K562 (cell line): Measurements from ENCODE around the gene UVRAG. TPM values are rescaled to one million over a fixed set of nuclear protein-coding genes. Genes with fewer than 3 reads are reported as not detected.
A peak's percentile ranks its signal among the peaks of the same experiment; 100 is the strongest.

Source experiments
- ATAC-seq: fragments of 200-7000 bp; cut with Tn5 transposase; 3 replicates; pipeline ENCODE4 v1.9.1; 2020; ENCODE audit warnings: moderate library complexity
- BruUV-seq: library from RNA; stranded (reverse); fragments of 400-500 nt; replicated peaks from 2 replicates; lab custom pipeline; 2021; lab: Mats Ljungman, UMichigan
- CTCF ChIA-PET: fragments of 300-600 bp; formaldehyde crosslinking; extraction: SDS; loops from one replicate; lab custom pipeline; 2021; ENCODE audit warnings: low intra/inter-chr PET ratio; lab: Yijun Ruan, JAX
- POLR2A ChIA-PET: fragments of 300-600, 350-650 bp; sonication (Branson Sonifier 250); formaldehyde crosslinking; extraction: SDS; loops from one replicate; lab custom pipeline; 2021; ENCODE audit warnings: antibody characterized with exemption, inconsistent platforms; lab: Yijun Ruan, JAX
- DNase-seq, 4 experiments: peaks; one replicate each; pipeline versions ENCODE4 v3.0.0 to v3.0.0-alpha.2; 2011 to 2018; ENCODE audit warnings: low spot score in 3 of 4, mixed read lengths in 3 of 4; ENCODE audit errors: extremely low read depth in 1 of 4
- FAIRE-seq: peaks from 2 replicates; lab custom pipeline; 2011; peaks lifted over from hg19 to GRCh38; lab: Jason Lieb, UNC
- H2AFZ ChIP-seq: 2 replicates; pipeline ENCODE4 v1.6.0; 2011; ENCODE audit warnings: low read depth, low read length, control low read depth, inconsistent platforms
- H3K27ac ChIP-seq: fragments of 200-600 bp; 3 replicates; pipeline ENCODE4 v1.8.0; 2011; ENCODE audit warnings: low read depth, mild to moderate bottlenecking, control low read depth, inconsistent platforms, low read length, moderate library complexity, mixed read lengths; ENCODE audit errors: extremely low read depth
- H3K27me3 ChIP-seq, 2 experiments: fragments of 300-600 bp in 1 of 2; 2 replicates in 1 of 2; 3 replicates in 1 of 2; pipeline versions ENCODE4 v1.6.0 to v1.8.0; 2011; ENCODE audit warnings: inconsistent platforms in 2 of 2, low read length in 2 of 2, mild to moderate bottlenecking in 1 of 2, mixed read lengths in 1 of 2, moderate library complexity in 1 of 2; ENCODE audit not compliant: control insufficient read depth in 2 of 2, insufficient read depth in 2 of 2
- H3K36me3 ChIP-seq: fragments of 300-600 bp; 3 replicates; pipeline ENCODE4 v1.8.0; 2011; ENCODE audit warnings: mild to moderate bottlenecking, low read length, inconsistent platforms; ENCODE audit not compliant: control insufficient read depth, insufficient read depth
- H3K4me1 ChIP-seq, 2 experiments: fragments of 200-600 bp in 1 of 2; replicated peaks in 1 of 2; 2 replicates in 1 of 2; 3 replicates in 1 of 2; pipeline versions ENCODE4 v1.5.1 to v1.8.0; 2011; ENCODE audit warnings: inconsistent platforms in 2 of 2, low read length in 2 of 2, mild to moderate bottlenecking in 1 of 2, mixed read lengths in 1 of 2, moderate library complexity in 1 of 2; ENCODE audit not compliant: control insufficient read depth in 2 of 2, insufficient read depth in 2 of 2
- H3K4me2 ChIP-seq: 2 replicates; pipeline ENCODE4 v1.6.1; 2011; ENCODE audit warnings: low read length, control low read depth, inconsistent platforms, mixed read lengths; ENCODE audit not compliant: insufficient read depth
- H3K4me3 ChIP-seq: fragments of 200-600 bp; sonication (generic), shearing (Covaris generic); 2 replicates; pipeline ENCODE4 v1.5.1; 2016; ENCODE audit warnings: control low read depth, inconsistent platforms
- H3K79me2 ChIP-seq: fragments of 200-600 bp; 3 replicates; pipeline ENCODE4 v1.8.0; 2011; ENCODE audit warnings: low read length, inconsistent platforms; ENCODE audit not compliant: control insufficient read depth, insufficient read depth
- H3K9ac ChIP-seq, 2 experiments: 2 replicates each; pipeline versions ENCODE4 v1.6.0 to v1.6.1; 2011; ENCODE audit warnings: low read depth in 2 of 2, low read length in 2 of 2, control low read depth in 1 of 2, inconsistent platforms in 1 of 2, mild to moderate bottlenecking in 1 of 2, mixed read lengths in 1 of 2; ENCODE audit not compliant: insufficient read depth in 1 of 2
- H3K9me1 ChIP-seq: one replicate; pipeline ENCODE4 v1.6.0; 2011; ENCODE audit warnings: inconsistent platforms, mild to moderate bottlenecking, low read length, moderate library complexity; ENCODE audit not compliant: control insufficient read depth, insufficient read depth
- H3K9me3 ChIP-seq: replicated peaks from 2 replicates; pipeline ENCODE4 v1.5.1; 2011; ENCODE audit warnings: low read depth, low read length, inconsistent platforms; ENCODE audit not compliant: control insufficient read depth, insufficient read depth
- H4K20me1 ChIP-seq: replicated peaks from 2 replicates; pipeline ENCODE4 v1.6.1; 2011; ENCODE audit warnings: low read length, inconsistent platforms, mixed read lengths; ENCODE audit not compliant: control insufficient read depth, insufficient read depth
- CREB5 ChIP-seq: fragments of 250-450 bp; sonication (Bioruptor Pico); IDR thresholded peaks from 2 replicates; pipeline ENCODE4 v1.5.0; 2020; ENCODE audit warnings: mild to moderate bottlenecking
- FOXK2 ChIP-seq, 2 experiments: fragments of 450-650 bp; IDR thresholded peaks in 1 of 2; conservative IDR thresholded peaks in 1 of 2; 2 replicates each; pipeline ENCODE4 v1.6.1; 2016; ENCODE audit warnings: low read depth in 2 of 2, mild to moderate bottlenecking in 1 of 2
- KDM2B ChIP-seq: fragments of 250-450 bp; sonication (Bioruptor Pico); IDR thresholded peaks from 2 replicates; pipeline ENCODE4 v1.8.0; 2021; ENCODE audit warnings: mild to moderate bottlenecking, moderate library complexity
- NFIC ChIP-seq: fragments of 450-650 bp; IDR thresholded peaks from 2 replicates; pipeline ENCODE4 v1.6.1; 2017; ENCODE audit warnings: mild to moderate bottlenecking, inconsistent platforms
- RAD21 ChIP-seq, 2 experiments: fragments of 250-450 bp in 1 of 2; fragments of 450-650 bp in 1 of 2; sonication (Bioruptor Pico) in 1 of 2; formaldehyde crosslinking in 1 of 2; IDR thresholded peaks in 1 of 2; conservative IDR thresholded peaks in 1 of 2; 2 replicates each; pipeline versions ENCODE4 v1.4.0 to v1.8.0; 2020 to 2022; ENCODE audit warnings: mild to moderate bottlenecking in 2 of 2, moderate library complexity in 1 of 2
- TCFL5 ChIP-seq: fragments of 250-450 bp; sonication (Bioruptor Pico); conservative IDR thresholded peaks from 2 replicates; pipeline ENCODE4 v1.6.1; 2021; ENCODE audit warnings: mild to moderate bottlenecking, moderate library complexity, matching md5 sums
- YY1 ChIP-seq, 3 experiments: IDR thresholded peaks; 2 replicates each; pipeline ENCODE4 v1.6.1; 2011; ENCODE audit warnings: low read length in 2 of 3, mild to moderate bottlenecking in 2 of 3, moderate library complexity in 2 of 3, borderline replicate concordance in 1 of 3, control low read depth in 1 of 3, low read depth in 1 of 3; ENCODE audit not compliant: insufficient read depth in 3 of 3, insufficient replicate concordance in 2 of 3, control insufficient read depth in 1 of 3, insufficient read length in 1 of 3; ENCODE audit errors: extremely low read depth in 1 of 3
- ZNF146 ChIP-seq: IDR thresholded peaks from one replicate; pipeline ENCODE4 v1.6.1; 2018; ENCODE audit warnings: missing compliant biosample characterization; ENCODE audit not compliant: unreplicated experiment
- ZNF274 ChIP-seq: IDR thresholded peaks from 2 replicates; pipeline ENCODE4 v1.6.1; 2011; ENCODE audit warnings: low read depth, mild to moderate bottlenecking, low read length, moderate library complexity, borderline replicate concordance
- ZNF280B ChIP-seq: fragments of 250-450 bp; sonication (Bioruptor Pico); IDR thresholded peaks from 2 replicates; pipeline ENCODE4 v1.5.1; 2021; ENCODE audit warnings: mild to moderate bottlenecking
- ZNF354B ChIP-seq: fragments of 250-450 bp; sonication (Bioruptor Pico); IDR thresholded peaks from 2 replicates; pipeline ENCODE4 v1.4.0; 2020
- WGBS: fragments of 100-300 bp; shearing (Covaris generic); methylation state at CpG from one replicate; pipeline ENCODE4 v1.1.6; 2016; ENCODE audit warnings: low coverage, mixed read lengths; ENCODE audit not compliant: insufficient coverage; ENCODE audit errors: missing lambda C conversion rate; 5-methylcytosine and 5-hydroxymethylcytosine counted together
- in situ Hi-C: fragments of 300-500 bp; cut with MboI; formaldehyde crosslinking; loops from 4 replicates; pipeline ENCODE4 v1.15.0; 2018; ENCODE audit warnings: inconsistent platforms, mixed read lengths
- intact Hi-C: fragments of 100-400 bp; cut with micrococcal nuclease; formaldehyde crosslinking; loops from 2 replicates; pipeline ENCODE4 v1.14.2; 2022
- polyA plus RNA-seq, 8 experiments: library from polyadenylated mRNA; depleted of rRNA in 4 of 8; stranded (reverse) in 5 of 8; unstranded in 3 of 8; fragments of >200 nt; fragmentation: Nextera tagmentation in 2 of 8; fragmentation: Illumina TruSeq in 1 of 8; extraction: Ambion mirVana in 2 of 8; extraction: Trizol in 1 of 8; gene quantifications; 2 replicates each; pipeline versions ENCODE4 v1.2.1 to v1.2.3, GENCODE V29; 2011 to 2014; ENCODE audit warnings: inconsistent platforms in 1 of 8, missing spikeins in 1 of 8
- total RNA-seq, 7 experiments: library from RNA; depleted of rRNA in 6 of 7; stranded (reverse); fragments of >200 nt in 6 of 7; fragmentation: Illumina TruSeq in 2 of 7; extraction: Trizol in 2 of 7; gene quantifications; 2 replicates each; pipeline versions ENCODE4 v1.2.1 to v1.2.3, GENCODE V29; 2011 to 2021; ENCODE audit warnings: low replicate concordance in 1 of 7
- TF ChIP-seq, protein P1 (sequence below), 3 experiments: IDR thresholded peaks in 2 of 3; conservative IDR thresholded peaks in 1 of 3; 2 replicates each; pipeline ENCODE4 v1.5.1; 2011 to 2012; ENCODE audit warnings: low read length in 3 of 3, mild to moderate bottlenecking in 3 of 3, control low read depth in 2 of 3, improper control_type of control experiment in 1 of 3, inconsistent platforms in 1 of 3, low read depth in 1 of 3, mixed read lengths in 1 of 3, moderate library complexity in 1 of 3; ENCODE audit not compliant: insufficient read depth in 2 of 3
- TF ChIP-seq, protein P2 (sequence below): fragments of 450-650 bp; IDR thresholded peaks from 2 replicates; pipeline ENCODE4 v1.6.1; 2016; ENCODE audit warnings: mild to moderate bottlenecking

Gene UVRAG
- total and polyA plus RNA-seq, 9 of the 15 experiments (the other 6 are each of a cell fraction or from before 2014, with no cell fraction given) = 3.1 to 17.8 (median 12.4) TPM

DNA sequence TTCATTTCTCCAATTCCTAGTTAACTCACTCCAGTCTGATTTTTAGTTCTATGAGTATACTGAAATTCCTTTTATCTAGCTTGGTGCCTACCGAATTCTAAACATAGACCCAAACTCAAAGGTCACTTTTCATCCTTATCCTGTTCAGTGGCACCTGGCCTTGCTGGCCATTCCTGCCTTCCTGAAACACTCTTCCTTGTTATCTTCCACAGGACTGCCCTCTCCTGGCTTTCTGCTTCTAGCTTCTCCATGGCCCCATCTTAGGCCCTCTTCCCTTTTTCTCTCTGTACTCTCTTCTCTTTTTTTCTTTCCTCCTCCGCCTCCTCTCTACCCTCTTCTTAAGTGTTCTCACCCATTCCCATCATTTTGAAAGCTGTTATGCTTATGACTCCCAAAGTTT is 304.0 kb downstream of the UVRAG start:
- no peak for FAIRE-seq
- no peaks in the 10 kb centered on the region for H4K20me1 ChIP-seq
- H3K9me1 ChIP-seq = no peaks in the 10 kb centered on the region
- no peak for TF ChIP-seq FOXK2 (conservative IDR thresholded peaks at IDR 0.05 in 1 of 2, IDR thresholded peaks at IDR 0.05 in 1 of 2; ENCODE audit: low read depth in 2 of 2)
- TF ChIP-seq TCFL5 = no peak
- no peak for TF ChIP-seq YY1 (IDR thresholded peaks at IDR 0.05; ENCODE audit: borderline replicate concordance in 1 of 3, control insufficient read depth in 1 of 3, extremely low read depth in 1 of 3, insufficient read depth in 3 of 3, insufficient read length in 1 of 3, insufficient replicate concordance in 2 of 3, low read depth in 1 of 3, low read length in 2 of 3)
- TF ChIP-seq ZNF274 = no peak
- no peak for TF ChIP-seq NFIC
- no peak for TF ChIP-seq CREB5 (CRISPR knock-in tag)
- TF ChIP-seq ZNF280B = no peak
- no peak for TF ChIP-seq KDM2B (CRISPR knock-in tag)
- TF ChIP-seq, protein P1, sequence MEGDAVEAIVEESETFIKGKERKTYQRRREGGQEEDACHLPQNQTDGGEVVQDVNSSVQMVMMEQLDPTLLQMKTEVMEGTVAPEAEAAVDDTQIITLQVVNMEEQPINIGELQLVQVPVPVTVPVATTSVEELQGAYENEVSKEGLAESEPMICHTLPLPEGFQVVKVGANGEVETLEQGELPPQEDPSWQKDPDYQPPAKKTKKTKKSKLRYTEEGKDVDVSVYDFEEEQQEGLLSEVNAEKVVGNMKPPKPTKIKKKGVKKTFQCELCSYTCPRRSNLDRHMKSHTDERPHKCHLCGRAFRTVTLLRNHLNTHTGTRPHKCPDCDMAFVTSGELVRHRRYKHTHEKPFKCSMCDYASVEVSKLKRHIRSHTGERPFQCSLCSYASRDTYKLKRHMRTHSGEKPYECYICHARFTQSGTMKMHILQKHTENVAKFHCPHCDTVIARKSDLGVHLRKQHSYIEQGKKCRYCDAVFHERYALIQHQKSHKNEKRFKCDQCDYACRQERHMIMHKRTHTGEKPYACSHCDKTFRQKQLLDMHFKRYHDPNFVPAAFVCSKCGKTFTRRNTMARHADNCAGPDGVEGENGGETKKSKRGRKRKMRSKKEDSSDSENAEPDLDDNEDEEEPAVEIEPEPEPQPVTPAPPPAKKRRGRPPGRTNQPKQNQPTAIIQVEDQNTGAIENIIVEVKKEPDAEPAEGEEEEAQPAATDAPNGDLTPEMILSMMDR (IDR thresholded peaks at IDR 0.05 in 2 of 3, conservative IDR thresholded peaks at IDR 0.05 in 1 of 3; ENCODE audit: insufficient read depth in 2 of 3, low read depth in 1 of 3, low read length in 3 of 3) = peak in 1 of 3 experiments; percentile 32; a peak in 2 of 6 replicates
- TF ChIP-seq ZNF146 (CRISPR knock-in tag) = no peak
- TF ChIP-seq ZNF354B (CRISPR knock-in tag) = no peak
- TF ChIP-seq RAD21 (CRISPR knock-in tag; conservative IDR thresholded peaks at IDR 0.05 in 1 of 2, IDR thresholded peaks at IDR 0.05 in 1 of 2) = peak in 1 of 2 experiments; percentile 36; a peak in 2 of 4 replicates
- TF ChIP-seq, protein P2, sequence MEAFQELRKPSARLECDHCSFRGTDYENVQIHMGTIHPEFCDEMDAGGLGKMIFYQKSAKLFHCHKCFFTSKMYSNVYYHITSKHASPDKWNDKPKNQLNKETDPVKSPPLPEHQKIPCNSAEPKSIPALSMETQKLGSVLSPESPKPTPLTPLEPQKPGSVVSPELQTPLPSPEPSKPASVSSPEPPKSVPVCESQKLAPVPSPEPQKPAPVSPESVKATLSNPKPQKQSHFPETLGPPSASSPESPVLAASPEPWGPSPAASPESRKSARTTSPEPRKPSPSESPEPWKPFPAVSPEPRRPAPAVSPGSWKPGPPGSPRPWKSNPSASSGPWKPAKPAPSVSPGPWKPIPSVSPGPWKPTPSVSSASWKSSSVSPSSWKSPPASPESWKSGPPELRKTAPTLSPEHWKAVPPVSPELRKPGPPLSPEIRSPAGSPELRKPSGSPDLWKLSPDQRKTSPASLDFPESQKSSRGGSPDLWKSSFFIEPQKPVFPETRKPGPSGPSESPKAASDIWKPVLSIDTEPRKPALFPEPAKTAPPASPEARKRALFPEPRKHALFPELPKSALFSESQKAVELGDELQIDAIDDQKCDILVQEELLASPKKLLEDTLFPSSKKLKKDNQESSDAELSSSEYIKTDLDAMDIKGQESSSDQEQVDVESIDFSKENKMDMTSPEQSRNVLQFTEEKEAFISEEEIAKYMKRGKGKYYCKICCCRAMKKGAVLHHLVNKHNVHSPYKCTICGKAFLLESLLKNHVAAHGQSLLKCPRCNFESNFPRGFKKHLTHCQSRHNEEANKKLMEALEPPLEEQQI = no peak

More for the DNA sequence above, 304.0 kb downstream of the UVRAG start:
- no TSS peak for BruUV-seq
- intact Hi-C loops (no loop called here), in situ Hi-C loops (no loop called here)
- no peak for DNase-seq
- Histone ChIP-seq H3K9ac (no peak overlapping the region), H3K27me3 (no peaks in the 10 kb centered on the region), H2AFZ (no peak overlapping the region), H3K4me1 (peaks cover 14 to 25% of the 10 kb centered on the region in 2 experiments), H3K36me3 (peaks cover 4% of the 10 kb centered on the region; the same call in 2 of the 3 replicates), H3K27ac (no peak overlapping the region), H3K79me2 (no peaks in the 10 kb centered on the region), H3K4me3 (no peak overlapping the region), H3K4me2 (no peak overlapping the region), H3K9me3 (no peaks in the 10 kb centered on the region)
- POLR2A ChIA-PET = interaction anchor here (0.7 to 1.1 kb wide), 2 partner anchors 14 to 66 kb away, joined by 4 read pairs; no protein-coding TSS in a partner anchor
- CTCF ChIA-PET = interaction anchor here (1.5 kb wide), 1 partner anchor 222 kb away, joined by 5 read pairs; no protein-coding TSS in a partner anchor
- WGBS = 67% methylated on average over 2 of the region's 2 CpGs
- ATAC-seq = no peak
